K562 (cell line): ENCODE data around the gene HCFC1R1. TPM values are rescaled to one million over a fixed set of nuclear protein-coding genes. Genes with fewer than 3 reads are reported as not detected.
A peak's percentile ranks its signal among the peaks of the same experiment; 100 is the strongest.

ENCODE experiments used
- TBL1XR1 ChIP-seq, 2 experiments: IDR thresholded peaks; 2 replicates each; pipeline ENCODE4 v1.6.1; 2012; ENCODE audit warnings: improper control_type of control experiment in 2 of 2, low read length in 2 of 2, mild to moderate bottlenecking in 1 of 2
- ZBTB1 ChIP-seq: sonication (generic); formaldehyde crosslinking; IDR thresholded peaks from 2 replicates; pipeline ENCODE4 v1.8.1; 2023; ENCODE audit warnings: missing genetic modification reagents, low read depth, mild to moderate bottlenecking, borderline replicate concordance
- polyA plus RNA-seq, 8 experiments: library from polyadenylated mRNA; depleted of rRNA in 4 of 8; stranded (reverse) in 5 of 8; unstranded in 3 of 8; fragments of >200 nt; fragmentation: Nextera tagmentation in 2 of 8; fragmentation: Illumina TruSeq in 1 of 8; extraction: Ambion mirVana in 2 of 8; extraction: Trizol in 1 of 8; gene quantifications; 2 replicates each; pipeline versions ENCODE4 v1.2.1 to v1.2.3, GENCODE V29; 2011 to 2014; ENCODE audit warnings: inconsistent platforms in 1 of 8, missing spikeins in 1 of 8
- total RNA-seq, 7 experiments: library from RNA; depleted of rRNA in 6 of 7; stranded (reverse); fragments of >200 nt in 6 of 7; fragmentation: Illumina TruSeq in 2 of 7; extraction: Trizol in 2 of 7; gene quantifications; 2 replicates each; pipeline versions ENCODE4 v1.2.1 to v1.2.3, GENCODE V29; 2011 to 2021; ENCODE audit warnings: low replicate concordance in 1 of 7
- TF ChIP-seq, protein P1 (sequence below): fragments of 450-650 bp; IDR thresholded peaks from 2 replicates; pipeline ENCODE4 v1.6.1; 2016; ENCODE audit warnings: mild to moderate bottlenecking, moderate library complexity
- TF ChIP-seq, protein P2 (sequence below), 2 experiments: fragments of 150-350 bp in 1 of 2; IDR thresholded peaks; 2 replicates each; pipeline ENCODE4 v1.6.1; 2012 to 2016; ENCODE audit warnings: low read depth in 2 of 2, low read length in 2 of 2, mild to moderate bottlenecking in 1 of 2, moderate library complexity in 1 of 2
- TF ChIP-seq, protein P3 (sequence below), 2 experiments: fragments of 450-650 bp in 1 of 2; IDR thresholded peaks; 2 replicates each; pipeline ENCODE4 v1.6.1; 2011 to 2017; ENCODE audit warnings: low read depth in 2 of 2, antibody characterized with exemption in 1 of 2, borderline replicate concordance in 1 of 2, low read length in 1 of 2, mild to moderate bottlenecking in 1 of 2, mixed read lengths in 1 of 2; ENCODE audit not compliant: control insufficient read depth in 1 of 2

The HCFC1R1 gene
- total and polyA plus RNA-seq, 9 of the 15 experiments (the other 6 are each of a cell fraction or from before 2014, with no cell fraction given) = 2.2 to 29.0 (median 11.2) TPM

DNA sequence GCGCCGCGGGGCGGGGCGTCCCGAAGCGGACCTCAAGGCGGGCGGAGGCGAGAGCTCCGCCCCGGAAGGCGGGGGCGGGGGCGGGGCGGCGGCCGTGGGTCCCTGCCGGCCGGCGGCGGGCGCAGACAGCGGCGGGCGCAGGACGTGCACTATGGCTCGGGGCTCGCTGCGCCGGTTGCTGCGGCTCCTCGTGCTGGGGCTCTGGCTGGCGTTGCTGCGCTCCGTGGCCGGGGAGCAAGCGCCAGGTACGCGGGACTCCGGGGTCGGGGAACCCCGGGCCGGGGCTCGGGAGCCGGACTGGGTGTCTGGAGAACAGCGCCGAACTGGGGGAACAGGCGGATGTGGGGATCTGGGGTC is 3.5 kb downstream of the HCFC1R1 start, which contains the start of gene TNFRSF12A (continued):
- TF ChIP-seq, protein P1, sequence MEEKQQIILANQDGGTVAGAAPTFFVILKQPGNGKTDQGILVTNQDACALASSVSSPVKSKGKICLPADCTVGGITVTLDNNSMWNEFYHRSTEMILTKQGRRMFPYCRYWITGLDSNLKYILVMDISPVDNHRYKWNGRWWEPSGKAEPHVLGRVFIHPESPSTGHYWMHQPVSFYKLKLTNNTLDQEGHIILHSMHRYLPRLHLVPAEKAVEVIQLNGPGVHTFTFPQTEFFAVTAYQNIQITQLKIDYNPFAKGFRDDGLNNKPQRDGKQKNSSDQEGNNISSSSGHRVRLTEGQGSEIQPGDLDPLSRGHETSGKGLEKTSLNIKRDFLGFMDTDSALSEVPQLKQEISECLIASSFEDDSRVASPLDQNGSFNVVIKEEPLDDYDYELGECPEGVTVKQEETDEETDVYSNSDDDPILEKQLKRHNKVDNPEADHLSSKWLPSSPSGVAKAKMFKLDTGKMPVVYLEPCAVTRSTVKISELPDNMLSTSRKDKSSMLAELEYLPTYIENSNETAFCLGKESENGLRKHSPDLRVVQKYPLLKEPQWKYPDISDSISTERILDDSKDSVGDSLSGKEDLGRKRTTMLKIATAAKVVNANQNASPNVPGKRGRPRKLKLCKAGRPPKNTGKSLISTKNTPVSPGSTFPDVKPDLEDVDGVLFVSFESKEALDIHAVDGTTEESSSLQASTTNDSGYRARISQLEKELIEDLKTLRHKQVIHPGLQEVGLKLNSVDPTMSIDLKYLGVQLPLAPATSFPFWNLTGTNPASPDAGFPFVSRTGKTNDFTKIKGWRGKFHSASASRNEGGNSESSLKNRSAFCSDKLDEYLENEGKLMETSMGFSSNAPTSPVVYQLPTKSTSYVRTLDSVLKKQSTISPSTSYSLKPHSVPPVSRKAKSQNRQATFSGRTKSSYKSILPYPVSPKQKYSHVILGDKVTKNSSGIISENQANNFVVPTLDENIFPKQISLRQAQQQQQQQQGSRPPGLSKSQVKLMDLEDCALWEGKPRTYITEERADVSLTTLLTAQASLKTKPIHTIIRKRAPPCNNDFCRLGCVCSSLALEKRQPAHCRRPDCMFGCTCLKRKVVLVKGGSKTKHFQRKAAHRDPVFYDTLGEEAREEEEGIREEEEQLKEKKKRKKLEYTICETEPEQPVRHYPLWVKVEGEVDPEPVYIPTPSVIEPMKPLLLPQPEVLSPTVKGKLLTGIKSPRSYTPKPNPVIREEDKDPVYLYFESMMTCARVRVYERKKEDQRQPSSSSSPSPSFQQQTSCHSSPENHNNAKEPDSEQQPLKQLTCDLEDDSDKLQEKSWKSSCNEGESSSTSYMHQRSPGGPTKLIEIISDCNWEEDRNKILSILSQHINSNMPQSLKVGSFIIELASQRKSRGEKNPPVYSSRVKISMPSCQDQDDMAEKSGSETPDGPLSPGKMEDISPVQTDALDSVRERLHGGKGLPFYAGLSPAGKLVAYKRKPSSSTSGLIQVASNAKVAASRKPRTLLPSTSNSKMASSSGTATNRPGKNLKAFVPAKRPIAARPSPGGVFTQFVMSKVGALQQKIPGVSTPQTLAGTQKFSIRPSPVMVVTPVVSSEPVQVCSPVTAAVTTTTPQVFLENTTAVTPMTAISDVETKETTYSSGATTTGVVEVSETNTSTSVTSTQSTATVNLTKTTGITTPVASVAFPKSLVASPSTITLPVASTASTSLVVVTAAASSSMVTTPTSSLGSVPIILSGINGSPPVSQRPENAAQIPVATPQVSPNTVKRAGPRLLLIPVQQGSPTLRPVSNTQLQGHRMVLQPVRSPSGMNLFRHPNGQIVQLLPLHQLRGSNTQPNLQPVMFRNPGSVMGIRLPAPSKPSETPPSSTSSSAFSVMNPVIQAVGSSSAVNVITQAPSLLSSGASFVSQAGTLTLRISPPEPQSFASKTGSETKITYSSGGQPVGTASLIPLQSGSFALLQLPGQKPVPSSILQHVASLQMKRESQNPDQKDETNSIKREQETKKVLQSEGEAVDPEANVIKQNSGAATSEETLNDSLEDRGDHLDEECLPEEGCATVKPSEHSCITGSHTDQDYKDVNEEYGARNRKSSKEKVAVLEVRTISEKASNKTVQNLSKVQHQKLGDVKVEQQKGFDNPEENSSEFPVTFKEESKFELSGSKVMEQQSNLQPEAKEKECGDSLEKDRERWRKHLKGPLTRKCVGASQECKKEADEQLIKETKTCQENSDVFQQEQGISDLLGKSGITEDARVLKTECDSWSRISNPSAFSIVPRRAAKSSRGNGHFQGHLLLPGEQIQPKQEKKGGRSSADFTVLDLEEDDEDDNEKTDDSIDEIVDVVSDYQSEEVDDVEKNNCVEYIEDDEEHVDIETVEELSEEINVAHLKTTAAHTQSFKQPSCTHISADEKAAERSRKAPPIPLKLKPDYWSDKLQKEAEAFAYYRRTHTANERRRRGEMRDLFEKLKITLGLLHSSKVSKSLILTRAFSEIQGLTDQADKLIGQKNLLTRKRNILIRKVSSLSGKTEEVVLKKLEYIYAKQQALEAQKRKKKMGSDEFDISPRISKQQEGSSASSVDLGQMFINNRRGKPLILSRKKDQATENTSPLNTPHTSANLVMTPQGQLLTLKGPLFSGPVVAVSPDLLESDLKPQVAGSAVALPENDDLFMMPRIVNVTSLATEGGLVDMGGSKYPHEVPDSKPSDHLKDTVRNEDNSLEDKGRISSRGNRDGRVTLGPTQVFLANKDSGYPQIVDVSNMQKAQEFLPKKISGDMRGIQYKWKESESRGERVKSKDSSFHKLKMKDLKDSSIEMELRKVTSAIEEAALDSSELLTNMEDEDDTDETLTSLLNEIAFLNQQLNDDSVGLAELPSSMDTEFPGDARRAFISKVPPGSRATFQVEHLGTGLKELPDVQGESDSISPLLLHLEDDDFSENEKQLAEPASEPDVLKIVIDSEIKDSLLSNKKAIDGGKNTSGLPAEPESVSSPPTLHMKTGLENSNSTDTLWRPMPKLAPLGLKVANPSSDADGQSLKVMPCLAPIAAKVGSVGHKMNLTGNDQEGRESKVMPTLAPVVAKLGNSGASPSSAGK = peak; percentile 50; the same call in 1 of the 2 replicates
- TF ChIP-seq, protein P2, sequence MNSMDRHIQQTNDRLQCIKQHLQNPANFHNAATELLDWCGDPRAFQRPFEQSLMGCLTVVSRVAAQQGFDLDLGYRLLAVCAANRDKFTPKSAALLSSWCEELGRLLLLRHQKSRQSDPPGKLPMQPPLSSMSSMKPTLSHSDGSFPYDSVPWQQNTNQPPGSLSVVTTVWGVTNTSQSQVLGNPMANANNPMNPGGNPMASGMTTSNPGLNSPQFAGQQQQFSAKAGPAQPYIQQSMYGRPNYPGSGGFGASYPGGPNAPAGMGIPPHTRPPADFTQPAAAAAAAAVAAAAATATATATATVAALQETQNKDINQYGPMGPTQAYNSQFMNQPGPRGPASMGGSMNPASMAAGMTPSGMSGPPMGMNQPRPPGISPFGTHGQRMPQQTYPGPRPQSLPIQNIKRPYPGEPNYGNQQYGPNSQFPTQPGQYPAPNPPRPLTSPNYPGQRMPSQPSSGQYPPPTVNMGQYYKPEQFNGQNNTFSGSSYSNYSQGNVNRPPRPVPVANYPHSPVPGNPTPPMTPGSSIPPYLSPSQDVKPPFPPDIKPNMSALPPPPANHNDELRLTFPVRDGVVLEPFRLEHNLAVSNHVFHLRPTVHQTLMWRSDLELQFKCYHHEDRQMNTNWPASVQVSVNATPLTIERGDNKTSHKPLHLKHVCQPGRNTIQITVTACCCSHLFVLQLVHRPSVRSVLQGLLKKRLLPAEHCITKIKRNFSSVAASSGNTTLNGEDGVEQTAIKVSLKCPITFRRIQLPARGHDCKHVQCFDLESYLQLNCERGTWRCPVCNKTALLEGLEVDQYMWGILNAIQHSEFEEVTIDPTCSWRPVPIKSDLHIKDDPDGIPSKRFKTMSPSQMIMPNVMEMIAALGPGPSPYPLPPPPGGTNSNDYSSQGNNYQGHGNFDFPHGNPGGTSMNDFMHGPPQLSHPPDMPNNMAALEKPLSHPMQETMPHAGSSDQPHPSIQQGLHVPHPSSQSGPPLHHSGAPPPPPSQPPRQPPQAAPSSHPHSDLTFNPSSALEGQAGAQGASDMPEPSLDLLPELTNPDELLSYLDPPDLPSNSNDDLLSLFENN (IDR thresholded peaks at IDR 0.05; ENCODE audit: low read depth in 2 of 2, low read length in 2 of 2) = peak in 1 of 2 experiments; percentile 15; a peak in 1 of 4 replicates
- TF ChIP-seq ZBTB1 (CRISPR knock-in tag) (peak; percentile 6; the same call in 1 of the 2 replicates), TBL1XR1 (IDR thresholded peaks at IDR 0.05; ENCODE audit: low read length in 2 of 2) (no peak)
- TF ChIP-seq, protein P3, sequence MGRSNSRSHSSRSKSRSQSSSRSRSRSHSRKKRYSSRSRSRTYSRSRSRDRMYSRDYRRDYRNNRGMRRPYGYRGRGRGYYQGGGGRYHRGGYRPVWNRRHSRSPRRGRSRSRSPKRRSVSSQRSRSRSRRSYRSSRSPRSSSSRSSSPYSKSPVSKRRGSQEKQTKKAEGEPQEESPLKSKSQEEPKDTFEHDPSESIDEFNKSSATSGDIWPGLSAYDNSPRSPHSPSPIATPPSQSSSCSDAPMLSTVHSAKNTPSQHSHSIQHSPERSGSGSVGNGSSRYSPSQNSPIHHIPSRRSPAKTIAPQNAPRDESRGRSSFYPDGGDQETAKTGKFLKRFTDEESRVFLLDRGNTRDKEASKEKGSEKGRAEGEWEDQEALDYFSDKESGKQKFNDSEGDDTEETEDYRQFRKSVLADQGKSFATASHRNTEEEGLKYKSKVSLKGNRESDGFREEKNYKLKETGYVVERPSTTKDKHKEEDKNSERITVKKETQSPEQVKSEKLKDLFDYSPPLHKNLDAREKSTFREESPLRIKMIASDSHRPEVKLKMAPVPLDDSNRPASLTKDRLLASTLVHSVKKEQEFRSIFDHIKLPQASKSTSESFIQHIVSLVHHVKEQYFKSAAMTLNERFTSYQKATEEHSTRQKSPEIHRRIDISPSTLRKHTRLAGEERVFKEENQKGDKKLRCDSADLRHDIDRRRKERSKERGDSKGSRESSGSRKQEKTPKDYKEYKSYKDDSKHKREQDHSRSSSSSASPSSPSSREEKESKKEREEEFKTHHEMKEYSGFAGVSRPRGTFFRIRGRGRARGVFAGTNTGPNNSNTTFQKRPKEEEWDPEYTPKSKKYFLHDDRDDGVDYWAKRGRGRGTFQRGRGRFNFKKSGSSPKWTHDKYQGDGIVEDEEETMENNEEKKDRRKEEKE (IDR thresholded peaks at IDR 0.05; ENCODE audit: borderline replicate concordance in 1 of 2, control insufficient read depth in 1 of 2, low read depth in 2 of 2, low read length in 1 of 2) = no peak
